KG1 (cell line): ENCODE data around the gene ENO2.

Experiments
- DNase-seq: peaks from one replicate; lab custom pipeline; 2025; lab: John Stamatoyannopoulos, UW

Gene ENO2

DNA sequence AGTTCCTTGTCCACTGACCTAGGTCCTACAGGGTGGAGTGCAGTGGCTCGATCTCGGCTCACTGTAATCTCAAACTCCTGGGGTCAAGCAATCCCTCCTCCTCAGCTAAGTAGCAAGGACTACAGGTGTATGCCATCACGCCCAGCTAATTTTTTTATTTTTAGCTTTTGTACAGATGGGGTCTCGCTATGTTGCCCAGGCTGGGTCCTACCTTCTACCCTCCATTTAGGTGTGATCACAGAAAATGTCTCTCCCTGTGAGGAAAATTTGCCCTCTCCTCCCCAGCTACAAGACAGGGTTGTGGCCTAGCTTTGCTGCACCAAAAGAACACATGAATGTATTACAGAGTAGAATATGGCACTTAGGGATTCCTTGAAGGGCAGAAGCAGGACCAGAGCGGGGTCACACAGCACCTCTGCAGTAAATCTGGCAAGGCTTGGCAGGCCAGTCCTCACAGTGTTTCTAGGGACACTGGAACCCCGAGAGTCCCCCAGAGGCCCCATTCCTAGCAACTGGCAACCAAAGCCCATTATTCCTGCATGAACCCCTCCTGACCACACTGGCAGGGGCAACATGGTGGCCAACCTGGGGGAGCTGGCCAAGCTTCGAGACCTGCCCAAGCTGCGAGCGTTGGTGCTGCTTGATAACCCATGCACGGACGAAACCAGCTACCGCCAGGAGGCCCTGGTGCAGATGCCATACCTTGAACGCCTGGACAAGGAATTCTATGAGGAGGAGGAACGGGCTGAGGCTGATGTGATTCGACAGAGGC is 2.0 kb upstream of the ENO2 start:
- no peak for DNase-seq

DNA sequence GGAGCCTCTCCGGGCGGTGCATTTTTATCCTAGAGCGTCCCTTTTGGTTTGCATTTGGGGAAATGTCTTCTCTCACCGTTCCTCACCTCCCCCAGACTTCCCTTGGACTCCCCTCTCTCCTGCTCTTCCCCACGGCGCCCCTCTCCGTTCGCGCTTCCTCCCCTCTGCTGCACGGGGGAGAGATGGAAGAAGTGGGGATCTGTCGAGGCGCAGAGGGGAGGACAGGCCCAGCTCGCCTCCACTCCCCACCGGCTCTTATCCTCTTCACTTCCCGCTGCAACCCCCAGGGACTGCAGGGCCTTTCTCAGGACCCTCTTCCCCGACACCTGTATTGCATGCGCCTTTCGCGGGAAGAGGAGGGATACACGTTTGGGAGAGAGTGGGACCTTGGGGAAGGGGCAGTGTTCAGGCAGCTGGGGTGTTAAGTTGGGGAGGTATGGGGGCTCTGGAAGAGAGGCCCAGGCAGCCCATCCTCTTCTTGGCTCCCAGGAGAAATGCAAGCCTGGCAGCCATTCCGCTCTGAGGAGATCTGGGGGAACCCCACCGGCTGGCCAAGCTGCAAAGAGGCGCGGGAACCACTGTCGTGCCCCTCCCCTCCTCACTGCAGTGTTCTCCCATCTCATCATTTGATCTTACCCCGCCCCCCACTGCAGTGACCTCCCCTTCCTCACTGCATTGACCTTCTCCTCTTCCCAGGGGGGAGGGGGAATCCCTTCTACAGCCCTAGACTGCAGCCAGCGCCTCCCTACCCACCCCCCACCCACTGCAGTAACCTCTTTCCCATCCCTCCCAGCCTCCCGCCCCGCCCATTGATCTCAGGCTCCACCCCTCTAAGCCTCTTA is 788 bp downstream of the ENO2 start:
- no peak for DNase-seq

- no peak for DNase-seq
These were observed 1.5 kb downstream of the ENO2 start for GRCh38 chr12:6915789-6916285.

GRCh38 chr12:6916426-6917200 is 2.2 kb downstream of the ENO2 start:
- no peak for DNase-seq

DNA sequence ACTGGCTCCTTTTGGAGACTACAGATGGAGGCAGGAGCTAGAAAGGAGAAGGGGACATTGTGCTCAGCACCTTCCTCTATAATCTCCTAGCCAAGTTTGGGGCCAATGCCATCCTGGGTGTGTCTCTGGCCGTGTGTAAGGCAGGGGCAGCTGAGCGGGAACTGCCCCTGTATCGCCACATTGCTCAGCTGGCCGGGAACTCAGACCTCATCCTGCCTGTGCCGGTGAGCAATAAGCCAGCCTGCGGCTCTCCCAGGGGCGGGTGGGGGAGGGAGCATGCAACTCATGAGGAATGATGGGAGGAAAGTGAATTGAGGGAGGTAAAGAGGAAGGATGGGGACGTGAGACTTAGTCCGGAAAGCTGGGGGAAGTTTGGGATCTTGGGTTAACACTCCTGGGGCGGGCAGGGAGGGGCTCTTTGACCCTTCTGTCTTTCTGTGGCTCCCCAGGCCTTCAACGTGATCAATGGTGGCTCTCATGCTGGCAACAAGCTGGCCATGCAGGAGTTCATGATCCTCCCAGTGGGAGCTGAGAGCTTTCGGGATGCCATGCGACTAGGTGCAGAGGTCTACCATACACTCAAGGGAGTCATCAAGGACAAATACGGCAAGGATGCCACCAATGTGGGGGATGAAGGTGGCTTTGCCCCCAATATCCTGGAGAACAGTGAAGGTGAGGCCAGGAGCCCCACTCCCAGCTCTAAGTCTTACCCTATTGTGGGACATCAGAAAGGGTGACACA is 3.3 kb downstream of the ENO2 start:
- no peak for DNase-seq

- DNase-seq = no peak
These were observed 5.2 kb downstream of the ENO2 start for GRCh38 chr12:6919588-6919987.

DNA sequence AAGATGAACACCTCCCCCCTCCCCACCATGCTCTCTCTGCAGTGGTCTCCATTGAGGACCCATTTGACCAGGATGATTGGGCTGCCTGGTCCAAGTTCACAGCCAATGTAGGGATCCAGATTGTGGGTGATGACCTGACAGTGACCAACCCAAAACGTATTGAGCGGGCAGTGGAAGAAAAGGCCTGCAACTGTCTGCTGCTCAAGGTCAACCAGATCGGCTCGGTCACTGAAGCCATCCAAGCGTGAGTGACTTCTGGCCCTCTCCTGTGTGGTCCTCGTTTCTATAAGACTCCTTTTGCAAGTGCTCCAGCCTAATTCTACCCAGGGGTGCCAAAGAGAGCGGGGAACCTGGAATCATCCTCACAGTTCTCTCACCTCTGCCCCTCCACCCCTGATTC is 7.2 kb downstream of the ENO2 start:
- DNase-seq = no peak

- no peak for DNase-seq
These were observed 7.9 kb downstream of the ENO2 start for GRCh38 chr12:6921996-6922946.

GRCh38 chr12:6923003-6923732 is 8.8 kb downstream of the ENO2 start:
- no peak for DNase-seq

GRCh38 chr12:6923851-6924250 is 9.5 kb downstream of the ENO2 start:
- DNase-seq = no peak

DNA sequence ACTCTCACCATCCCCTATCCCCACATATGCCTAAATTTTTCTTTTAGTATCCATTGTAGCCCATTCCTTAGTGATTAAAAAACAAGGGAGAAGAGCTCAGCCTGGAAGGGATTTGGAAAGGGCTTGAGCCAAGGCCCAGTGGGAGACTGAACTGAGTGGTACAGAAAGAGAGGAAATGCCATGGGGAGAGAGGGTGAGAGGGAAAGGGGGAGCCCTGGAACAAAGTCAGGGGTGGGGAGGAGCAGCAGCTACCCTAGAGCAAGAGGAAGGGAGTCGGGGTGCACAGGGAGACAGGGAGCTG is 10.8 kb downstream of the ENO2 start:
- no peak for DNase-seq

DNA sequence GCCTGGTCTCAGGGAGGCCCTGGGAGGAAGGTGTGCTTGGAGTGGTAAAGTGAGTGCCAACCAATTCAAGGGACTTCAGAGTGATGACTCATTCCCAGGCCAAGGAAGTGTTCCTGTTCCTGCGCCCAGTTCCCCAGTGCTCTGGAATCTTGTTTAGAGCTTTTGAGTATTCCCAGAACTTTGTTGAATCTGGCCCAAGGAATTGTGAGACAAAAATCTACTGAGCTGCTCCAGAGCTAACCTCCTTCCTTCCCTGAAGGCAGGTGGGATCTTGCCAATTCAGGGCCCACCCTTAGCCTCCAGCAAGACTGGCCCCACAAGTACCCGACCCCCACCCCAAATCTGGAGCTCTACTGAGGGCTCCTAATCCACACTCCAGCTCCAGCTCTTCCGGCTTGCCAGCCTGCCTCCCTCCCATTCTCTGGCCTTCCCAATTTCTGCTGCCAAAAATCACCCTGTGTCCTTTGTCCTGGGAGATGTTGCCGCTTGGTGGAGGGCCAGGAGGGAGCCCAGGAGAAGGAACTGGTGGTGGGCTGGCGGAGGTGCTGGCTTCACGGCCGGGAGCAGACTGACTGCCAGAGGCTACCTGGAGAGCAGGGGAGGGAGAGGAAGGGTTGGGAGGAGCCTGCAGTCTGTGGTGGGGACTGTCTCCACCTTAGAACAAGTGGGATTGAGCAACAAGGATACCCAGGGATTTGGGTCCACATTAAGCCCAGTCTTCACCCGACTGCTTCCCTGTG is 11.3 kb downstream of the ENO2 start:
- no peak for DNase-seq

DNA sequence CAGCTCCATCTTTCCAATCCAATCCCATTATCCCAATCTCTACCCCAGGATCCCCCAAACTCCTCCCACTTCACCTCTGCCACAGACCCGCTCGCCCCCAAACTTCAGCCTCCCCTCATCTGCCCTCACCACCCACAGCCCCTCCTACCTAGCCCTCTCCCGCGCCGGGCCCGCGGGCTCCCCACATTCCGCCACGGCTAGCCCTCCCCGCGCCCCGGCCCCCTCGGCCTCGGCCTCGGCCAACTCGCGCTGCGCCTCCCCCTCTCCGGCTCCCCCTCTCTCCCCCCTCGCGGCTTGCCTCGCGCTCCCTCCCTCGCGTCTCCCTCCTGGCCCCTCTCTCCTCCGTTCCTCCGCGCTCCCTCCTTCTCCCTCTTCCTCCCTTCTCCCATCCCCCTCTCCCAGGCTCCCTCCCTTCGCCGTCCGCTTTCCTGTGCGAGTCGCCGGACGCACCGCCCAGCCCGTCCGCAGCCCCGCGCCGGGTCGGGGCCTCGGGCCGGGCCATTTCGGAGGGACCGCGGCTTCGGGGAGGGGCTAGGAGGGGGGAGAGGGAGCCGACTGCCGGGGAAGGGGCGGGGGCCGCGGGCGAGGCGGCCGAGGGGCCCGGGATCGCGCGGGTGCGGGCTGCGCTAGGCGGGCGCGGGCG is 13.1 kb downstream of the ENO2 start, which contains the start of gene ATN1:
TSS of gene ATN1 (plus strand) at position 581 of the 643 bp plus-strand sequence. CDS start 6,043 bp downstream, outside the sequence.
- DNase-seq = no peak

- DNase-seq = no peak
These were observed 13.8 kb downstream of the ENO2 start for GRCh38 chr12:6928022-6928702.

DNA sequence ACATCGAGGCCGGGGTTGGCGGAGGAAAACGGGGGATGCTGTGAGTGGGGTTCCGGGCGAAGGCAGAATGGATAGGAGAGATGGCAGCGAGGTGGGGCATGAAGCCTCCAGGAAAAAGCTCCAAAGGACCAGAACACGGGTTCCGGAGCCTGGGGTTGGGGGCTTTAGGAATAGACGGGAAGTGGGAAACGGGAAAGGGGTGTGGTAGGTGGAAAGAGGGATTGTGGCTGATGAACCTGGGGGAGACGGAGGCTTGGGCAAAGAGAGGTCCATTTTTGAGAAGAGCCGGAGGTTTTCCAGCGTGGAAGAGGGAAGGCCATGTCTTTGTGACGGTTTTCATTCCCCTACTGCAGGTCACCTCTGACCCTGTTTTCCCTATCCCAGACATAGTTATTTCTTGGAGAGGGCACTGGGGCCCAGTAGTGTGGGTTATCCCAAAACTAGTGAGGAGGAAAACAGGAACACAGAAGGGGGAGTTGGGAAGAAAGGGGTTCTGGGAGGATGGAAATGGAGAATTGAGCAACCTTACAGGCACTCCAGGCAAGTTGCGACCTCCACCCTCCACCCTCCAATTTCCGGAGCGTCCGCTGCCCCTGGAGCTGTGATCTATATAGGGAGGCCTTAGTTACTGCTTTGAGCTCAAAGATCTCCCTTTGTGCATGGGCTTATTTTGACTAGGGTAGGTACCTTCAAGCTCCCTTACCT is 14.5 kb downstream of the ENO2 start:
- DNase-seq = no peak

- no peak for DNase-seq
These were observed 15.4 kb downstream of the ENO2 start for GRCh38 chr12:6929466-6930452.
